ENCODE results near the gene CBLIF.
"Not testable (repeated sequence)": the region's sequence is repeated elsewhere in the genome, so short reads cannot be mapped to it uniquely, and the experiment has no call there.

The CBLIF gene

GRCh38 chr11:59865031-59865430, 19.7 kb upstream of the CBLIF start:
- DNase-seq (ENCODE audit: low read depth in 1 of 2, low spot score in 1 of 2), result no peak
- in situ Hi-C loops (cut with HindIII; ENCODE audit: low pct_unique_long_range_greater_than_20kb, low sequenced_read_pairs), result no loop called here
- TF ChIP-seq JUND (IDR thresholded peaks at IDR 0.05; ENCODE audit: low read depth), result no peak

DNA sequence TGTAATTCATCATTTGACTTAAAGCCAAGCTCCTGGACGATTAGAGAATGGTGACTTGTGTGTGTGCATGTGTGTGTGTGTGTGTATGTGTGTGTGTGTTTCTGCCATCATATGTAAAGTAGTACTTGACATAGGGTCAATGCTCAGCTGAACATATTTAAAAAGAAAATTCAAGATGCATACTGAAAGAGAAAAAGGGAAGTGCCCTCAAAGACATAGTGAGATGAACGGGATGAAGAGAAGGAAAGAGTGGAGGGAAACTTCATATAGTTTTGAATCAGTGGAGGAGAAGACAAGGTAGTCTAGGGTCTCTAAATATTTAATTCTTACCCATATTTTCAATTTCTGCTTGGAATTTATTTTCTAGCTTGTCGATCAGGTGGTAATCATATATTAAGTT, 17.0 kb upstream of the CBLIF start:
- DNase-seq (ENCODE audit: low read depth in 1 of 2, low spot score in 1 of 2), result no peak
- in situ Hi-C loops (cut with HindIII; ENCODE audit: low pct_unique_long_range_greater_than_20kb, low sequenced_read_pairs), result no loop called here
- TF ChIP-seq JUND (IDR thresholded peaks at IDR 0.05; ENCODE audit: low read depth), result no peak

GRCh38 chr11:59859673-59860072, 14.4 kb upstream of the CBLIF start:
- no peak for DNase-seq (ENCODE audit: low read depth in 1 of 2, low spot score in 1 of 2)
- in situ Hi-C loops (cut with HindIII; ENCODE audit: low pct_unique_long_range_greater_than_20kb, low sequenced_read_pairs), result no loop called here
- TF ChIP-seq JUND (IDR thresholded peaks at IDR 0.05; ENCODE audit: low read depth), result no peak

DNA sequence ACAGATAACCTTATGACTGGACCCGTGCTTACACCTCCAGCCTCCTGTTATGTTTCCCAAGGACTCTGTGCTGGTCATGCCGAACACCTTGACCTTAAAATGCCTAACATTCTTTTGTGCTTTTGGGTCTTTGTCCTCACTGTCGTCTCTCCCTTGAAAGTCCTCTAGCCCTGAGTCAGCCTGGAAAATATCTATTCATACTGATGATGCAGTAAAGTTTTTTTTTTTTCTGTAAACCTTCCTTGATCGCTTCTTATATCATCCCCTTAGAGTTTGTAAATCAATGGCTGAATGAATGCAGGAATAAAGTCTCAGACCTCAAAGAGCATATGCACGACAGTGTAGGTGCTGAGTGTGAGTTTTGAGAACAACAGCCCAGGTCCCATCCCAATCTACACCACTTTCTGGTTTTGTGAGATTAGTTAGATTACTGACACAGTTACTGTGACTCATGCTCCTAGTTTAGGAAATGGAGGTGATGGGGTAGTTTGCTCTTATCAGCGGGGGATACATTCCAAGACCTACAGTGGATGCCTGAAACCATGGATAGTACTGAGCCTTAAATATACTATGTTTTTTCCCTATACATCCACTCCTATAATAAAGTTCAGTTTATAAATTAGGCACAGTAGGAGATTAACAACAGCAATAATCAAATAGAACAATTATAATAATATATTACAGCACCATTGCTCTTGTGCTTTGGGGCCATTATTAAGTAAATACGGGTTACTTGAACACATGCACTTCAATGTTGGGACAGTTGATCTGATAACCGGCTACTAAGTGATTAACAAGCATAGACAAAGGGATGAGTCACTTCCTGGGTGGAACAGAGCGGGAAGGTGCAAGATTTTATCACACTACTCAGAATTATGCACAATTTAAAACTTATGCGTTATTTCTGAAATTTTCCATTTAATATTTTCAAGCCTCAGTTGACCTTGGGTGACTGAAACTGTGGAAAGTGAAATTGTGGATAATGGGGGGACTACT, 12.4 kb upstream of the CBLIF start:
- no peak for TF ChIP-seq JUND (IDR thresholded peaks at IDR 0.05; ENCODE audit: low read depth)
- DNase-seq (ENCODE audit: low read depth in 1 of 2, low spot score in 1 of 2), result no peak
- in situ Hi-C loops (cut with HindIII; ENCODE audit: low pct_unique_long_range_greater_than_20kb, low sequenced_read_pairs), result no loop called here

- DNase-seq (ENCODE audit: low read depth in 1 of 2, low spot score in 1 of 2), result no peak
These were observed 9.6 kb upstream of the CBLIF start for GRCh38 chr11:59854871-59855270.

GRCh38 chr11:59851416-59851815, 6.1 kb upstream of the CBLIF start:
- DNase-seq (ENCODE audit: low read depth in 1 of 2, low spot score in 1 of 2); in situ Hi-C loops (cut with HindIII; ENCODE audit: low pct_unique_long_range_greater_than_20kb, low sequenced_read_pairs): not testable (repeated sequence)

More at GRCh38 chr11:59854871-59855270, 9.6 kb upstream of the CBLIF start:
- TF ChIP-seq JUND (IDR thresholded peaks at IDR 0.05; ENCODE audit: low read depth), result no peak
- in situ Hi-C loops (cut with HindIII; ENCODE audit: low pct_unique_long_range_greater_than_20kb, low sequenced_read_pairs), result no loop called here

DNA sequence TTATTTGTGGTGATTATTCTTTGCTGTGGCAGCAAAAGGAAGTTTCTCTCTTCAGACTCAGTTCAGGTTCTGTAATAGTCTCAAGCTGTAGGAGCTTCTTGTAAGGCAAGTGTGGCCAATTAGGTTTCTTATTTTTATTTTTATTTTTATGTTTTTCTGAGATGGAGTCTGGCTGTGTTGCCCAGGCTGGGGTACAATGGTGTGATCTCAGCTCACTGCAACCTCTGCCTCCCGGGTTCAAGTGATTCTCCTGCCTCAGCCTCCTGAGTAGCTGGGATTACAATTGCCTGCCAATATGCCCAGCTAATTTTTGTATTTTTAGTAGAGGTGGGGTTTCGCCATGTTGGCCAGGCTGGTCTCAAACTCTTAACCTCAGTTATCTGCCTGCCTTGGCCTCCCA, 4.3 kb upstream of the CBLIF start:
- DNase-seq (ENCODE audit: low read depth in 1 of 2, low spot score in 1 of 2); in situ Hi-C loops (cut with HindIII; ENCODE audit: low pct_unique_long_range_greater_than_20kb, low sequenced_read_pairs): not testable (repeated sequence)

- in situ Hi-C loops (cut with HindIII; ENCODE audit: low pct_unique_long_range_greater_than_20kb, low sequenced_read_pairs), result no loop called here
- no peak for TF ChIP-seq JUND (IDR thresholded peaks at IDR 0.05; ENCODE audit: low read depth)
- no peak for DNase-seq (ENCODE audit: low read depth in 1 of 2, low spot score in 1 of 2)
These were observed 3.8 kb upstream of the CBLIF start for GRCh38 chr11:59849129-59849528.

DNA sequence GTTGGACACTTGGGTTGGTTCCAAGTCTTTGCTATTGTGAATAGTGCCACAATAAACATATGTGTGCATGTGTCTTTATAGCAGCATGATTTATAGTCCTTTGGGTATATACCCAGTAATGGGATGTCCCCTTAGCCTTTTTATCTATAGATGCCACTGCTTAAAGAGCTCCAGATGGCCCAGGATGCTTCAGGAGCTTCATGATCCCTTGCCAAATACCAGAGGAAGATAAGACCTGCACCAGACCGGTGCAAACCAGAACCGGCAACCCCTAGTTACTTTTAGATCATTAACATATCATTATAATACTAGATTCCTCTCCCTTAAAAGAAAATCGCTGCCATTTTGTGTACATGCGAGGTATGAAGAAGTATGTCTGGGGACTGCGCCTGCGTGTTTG, 3.1 kb upstream of the CBLIF start:
- DNase-seq (ENCODE audit: low read depth in 1 of 2, low spot score in 1 of 2); in situ Hi-C loops (cut with HindIII; ENCODE audit: low pct_unique_long_range_greater_than_20kb, low sequenced_read_pairs): not testable (repeated sequence)

DNA sequence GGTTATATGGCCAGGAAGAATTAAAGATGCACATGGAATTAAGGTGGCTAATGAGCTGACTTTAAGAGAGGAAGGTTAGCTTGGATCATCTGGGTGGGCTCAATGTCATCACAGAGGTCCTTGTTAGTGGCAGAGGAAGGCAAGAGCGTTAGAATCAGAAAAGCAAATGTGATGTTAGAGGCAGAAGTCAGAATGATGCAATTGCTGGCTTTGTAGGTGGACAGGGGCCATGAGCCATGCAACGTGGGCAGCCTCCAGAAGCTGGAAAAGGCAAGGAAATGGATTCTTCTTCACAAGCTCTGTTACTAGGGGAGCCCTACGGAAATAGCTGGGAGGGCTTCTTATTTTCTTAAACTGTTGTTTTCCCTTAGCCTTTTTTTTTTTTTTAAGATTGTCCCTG, 2.3 kb upstream of the CBLIF start:
- no peak for DNase-seq (ENCODE audit: low read depth in 1 of 2, low spot score in 1 of 2)
- TF ChIP-seq JUND (IDR thresholded peaks at IDR 0.05; ENCODE audit: low read depth), result no peak
- in situ Hi-C loops (cut with HindIII; ENCODE audit: low pct_unique_long_range_greater_than_20kb, low sequenced_read_pairs), result no loop called here

- in situ Hi-C loops (cut with HindIII; ENCODE audit: low pct_unique_long_range_greater_than_20kb, low sequenced_read_pairs), result no loop called here
- no peak for DNase-seq (ENCODE audit: low read depth in 1 of 2, low spot score in 1 of 2)
- no peak for TF ChIP-seq JUND (IDR thresholded peaks at IDR 0.05; ENCODE audit: low read depth)
These were observed 1.3 kb upstream of the CBLIF start for GRCh38 chr11:59846556-59846955.

GRCh38 chr11:59842316-59842715, 3.0 kb downstream of the CBLIF start:
- no peak for TF ChIP-seq JUND (IDR thresholded peaks at IDR 0.05; ENCODE audit: low read depth)
- no peak for DNase-seq (ENCODE audit: low read depth in 1 of 2, low spot score in 1 of 2)
- in situ Hi-C loops (cut with HindIII; ENCODE audit: low pct_unique_long_range_greater_than_20kb, low sequenced_read_pairs), result no loop called here

GRCh38 chr11:59841514-59841913, 3.8 kb downstream of the CBLIF start:
- in situ Hi-C loops (cut with HindIII; ENCODE audit: low pct_unique_long_range_greater_than_20kb, low sequenced_read_pairs), result no loop called here
- no peak for TF ChIP-seq JUND (IDR thresholded peaks at IDR 0.05; ENCODE audit: low read depth)

GRCh38 chr11:59839615-59840014, 5.7 kb downstream of the CBLIF start:
- no peak for DNase-seq (ENCODE audit: low read depth in 1 of 2, low spot score in 1 of 2)
- in situ Hi-C loops (cut with HindIII; ENCODE audit: low pct_unique_long_range_greater_than_20kb, low sequenced_read_pairs), result no loop called here
- TF ChIP-seq JUND (IDR thresholded peaks at IDR 0.05; ENCODE audit: low read depth), result no peak

More at GRCh38 chr11:59841514-59841913, 3.8 kb downstream of the CBLIF start:
- DNase-seq (ENCODE audit: low read depth in 1 of 2, low spot score in 1 of 2), result no peak
